ENCODE measurements around the gene RNF8. TPM values are rescaled to one million over a fixed set of nuclear protein-coding genes. Genes with fewer than 3 reads are reported as not detected.

RNF8 gene
- total and polyA plus RNA-seq, 9 of the 15 experiments (the other 6 are each of a cell fraction or from before 2014, with no cell fraction given): 10.6 to 47.0 (median 37.5) TPM

- no peak for TF ChIP-seq CHD7 (IDR thresholded peaks at IDR 0.05; ENCODE audit: low read depth, low read length)
- TF ChIP-seq L3MBTL2 (IDR thresholded peaks at IDR 0.05): peak; percentile 43; the same call in 1 of the 2 replicates
- peak; percentile 27; the same call in 1 of the 2 replicates for TF ChIP-seq TOE1 (IDR thresholded peaks at IDR 0.05; ENCODE audit: borderline replicate concordance)
- no peak for TF ChIP-seq TOE1 (CRISPR knock-in tag; IDR thresholded peaks at IDR 0.05; ENCODE audit: borderline replicate concordance, low read depth)
- no peak for TF ChIP-seq HMGXB4 (CRISPR knock-in tag; IDR thresholded peaks at IDR 0.05)
- no peak for TF ChIP-seq ZNF766 (CRISPR knock-in tag; conservative IDR thresholded peaks at IDR 0.05)
- peak; percentile 98 for TF ChIP-seq CCNT2 (IDR thresholded peaks at IDR 0.05; ENCODE audit: borderline replicate concordance, extremely low read depth, insufficient read length, low read depth, low read length)
- peak; percentile 75; the same call in 1 of the 2 replicates for TF ChIP-seq LCOR (CRISPR knock-in tag; IDR thresholded peaks at IDR 0.05)
- no peak for TF ChIP-seq ELK3 (CRISPR knock-in tag; IDR thresholded peaks at IDR 0.05)
- peak; percentile 20; the same call in 1 of the 2 replicates for TF ChIP-seq XRCC5 (IDR thresholded peaks at IDR 0.05; ENCODE audit: low read depth, low read length)
Measured at GRCh38 chr6:37432916-37433656, 79.3 kb downstream of the RNF8 start, which contains the start of gene CMTR1 (continued).
